HepG2 (cell line): ENCODE results near the gene CDK5RAP1.

Experiments
- JUN ChIP-seq: sonication (generic); formaldehyde crosslinking; IDR thresholded peaks from 2 replicates; pipeline ENCODE4 v1.4.0; 2020; ENCODE audit warnings: mild to moderate bottlenecking, missing genetic modification reagents
- JUNB ChIP-seq: sonication (generic); formaldehyde crosslinking; IDR thresholded peaks from 2 replicates; pipeline ENCODE4 v1.8.0; 2022; ENCODE audit warnings: missing genetic modification reagents, mild to moderate bottlenecking, borderline replicate concordance
- POLR2A ChIP-seq, 2 experiments: IDR thresholded peaks; 2 replicates each; pipeline ENCODE4 v1.6.1; 2011; ENCODE audit warnings: low read depth in 2 of 2, low read length in 2 of 2, mild to moderate bottlenecking in 1 of 2, moderate library complexity in 1 of 2; ENCODE audit not compliant: insufficient read depth in 1 of 2
- TCF12 ChIP-seq, 2 experiments: fragments of 450-650 bp in 1 of 2; sonication (generic) in 1 of 2; formaldehyde crosslinking in 1 of 2; IDR thresholded peaks; 2 replicates each; pipeline versions ENCODE4 v1.6.1 to v1.8.0; 2017 to 2022; ENCODE audit warnings: antibody characterized with exemption in 1 of 2, mild to moderate bottlenecking in 1 of 2, missing genetic modification reagents in 1 of 2, moderate library complexity in 1 of 2
- ZNF691 ChIP-seq: sonication (generic); formaldehyde crosslinking; IDR thresholded peaks from 2 replicates; pipeline ENCODE4 v1.4.0; 2020; ENCODE audit warnings: missing genetic modification reagents, low read depth, mild to moderate bottlenecking, borderline replicate concordance
- TF ChIP-seq, protein P1 (sequence below): sonication (generic); formaldehyde crosslinking; IDR thresholded peaks from 2 replicates; pipeline ENCODE4 v1.4.0; 2020; ENCODE audit warnings: missing genetic modification reagents
- TF ChIP-seq, protein P2 (sequence below): fragments of 450-650 bp; IDR thresholded peaks from 2 replicates; pipeline ENCODE4 v1.6.1; 2017; ENCODE audit warnings: mild to moderate bottlenecking
- TF ChIP-seq, protein P3 (sequence below): IDR thresholded peaks from 2 replicates; pipeline ENCODE4 v1.6.1; 2012; ENCODE audit warnings: inconsistent platforms

DNA sequence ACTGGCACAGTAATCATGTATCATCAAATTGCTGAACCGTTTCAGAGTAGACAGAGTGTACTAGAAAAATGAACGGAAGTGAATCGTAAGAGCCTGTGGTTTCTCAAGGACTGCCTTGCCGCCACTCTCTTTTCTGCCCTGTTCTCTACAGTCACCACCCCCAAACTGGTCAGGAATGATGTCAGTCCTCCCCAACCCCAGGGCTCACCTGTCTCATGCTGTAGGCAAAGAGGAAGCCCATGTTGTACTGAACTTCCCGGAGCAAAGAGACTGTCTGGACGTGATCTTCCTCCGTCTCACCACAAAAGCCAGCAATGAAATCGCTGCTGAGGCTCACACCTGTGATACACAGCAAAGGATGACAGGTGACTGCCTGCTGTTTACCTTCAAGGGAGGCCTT is 31.0 kb downstream of the CDK5RAP1 start:
- TF ChIP-seq POLR2A (IDR thresholded peaks at IDR 0.05; ENCODE audit: insufficient read depth in 1 of 2, low read depth in 2 of 2, low read length in 2 of 2) = no peak
- no peak for TF ChIP-seq ZNF691 (CRISPR knock-in tag)
- no peak for TF ChIP-seq JUN (CRISPR knock-in tag)
- TF ChIP-seq JUNB (CRISPR knock-in tag) = no peak
- TF ChIP-seq, protein P1, sequence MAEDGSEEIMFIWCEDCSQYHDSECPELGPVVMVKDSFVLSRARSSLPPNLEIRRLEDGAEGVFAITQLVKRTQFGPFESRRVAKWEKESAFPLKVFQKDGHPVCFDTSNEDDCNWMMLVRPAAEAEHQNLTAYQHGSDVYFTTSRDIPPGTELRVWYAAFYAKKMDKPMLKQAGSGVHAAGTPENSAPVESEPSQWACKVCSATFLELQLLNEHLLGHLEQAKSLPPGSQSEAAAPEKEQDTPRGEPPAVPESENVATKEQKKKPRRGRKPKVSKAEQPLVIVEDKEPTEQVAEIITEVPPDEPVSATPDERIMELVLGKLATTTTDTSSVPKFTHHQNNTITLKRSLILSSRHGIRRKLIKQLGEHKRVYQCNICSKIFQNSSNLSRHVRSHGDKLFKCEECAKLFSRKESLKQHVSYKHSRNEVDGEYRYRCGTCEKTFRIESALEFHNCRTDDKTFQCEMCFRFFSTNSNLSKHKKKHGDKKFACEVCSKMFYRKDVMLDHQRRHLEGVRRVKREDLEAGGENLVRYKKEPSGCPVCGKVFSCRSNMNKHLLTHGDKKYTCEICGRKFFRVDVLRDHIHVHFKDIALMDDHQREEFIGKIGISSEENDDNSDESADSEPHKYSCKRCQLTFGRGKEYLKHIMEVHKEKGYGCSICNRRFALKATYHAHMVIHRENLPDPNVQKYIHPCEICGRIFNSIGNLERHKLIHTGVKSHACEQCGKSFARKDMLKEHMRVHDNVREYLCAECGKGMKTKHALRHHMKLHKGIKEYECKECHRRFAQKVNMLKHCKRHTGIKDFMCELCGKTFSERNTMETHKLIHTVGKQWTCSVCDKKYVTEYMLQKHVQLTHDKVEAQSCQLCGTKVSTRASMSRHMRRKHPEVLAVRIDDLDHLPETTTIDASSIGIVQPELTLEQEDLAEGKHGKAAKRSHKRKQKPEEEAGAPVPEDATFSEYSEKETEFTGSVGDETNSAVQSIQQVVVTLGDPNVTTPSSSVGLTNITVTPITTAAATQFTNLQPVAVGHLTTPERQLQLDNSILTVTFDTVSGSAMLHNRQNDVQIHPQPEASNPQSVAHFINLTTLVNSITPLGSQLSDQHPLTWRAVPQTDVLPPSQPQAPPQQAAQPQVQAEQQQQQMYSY (CRISPR knock-in tag) = no peak
- TF ChIP-seq, protein P2, sequence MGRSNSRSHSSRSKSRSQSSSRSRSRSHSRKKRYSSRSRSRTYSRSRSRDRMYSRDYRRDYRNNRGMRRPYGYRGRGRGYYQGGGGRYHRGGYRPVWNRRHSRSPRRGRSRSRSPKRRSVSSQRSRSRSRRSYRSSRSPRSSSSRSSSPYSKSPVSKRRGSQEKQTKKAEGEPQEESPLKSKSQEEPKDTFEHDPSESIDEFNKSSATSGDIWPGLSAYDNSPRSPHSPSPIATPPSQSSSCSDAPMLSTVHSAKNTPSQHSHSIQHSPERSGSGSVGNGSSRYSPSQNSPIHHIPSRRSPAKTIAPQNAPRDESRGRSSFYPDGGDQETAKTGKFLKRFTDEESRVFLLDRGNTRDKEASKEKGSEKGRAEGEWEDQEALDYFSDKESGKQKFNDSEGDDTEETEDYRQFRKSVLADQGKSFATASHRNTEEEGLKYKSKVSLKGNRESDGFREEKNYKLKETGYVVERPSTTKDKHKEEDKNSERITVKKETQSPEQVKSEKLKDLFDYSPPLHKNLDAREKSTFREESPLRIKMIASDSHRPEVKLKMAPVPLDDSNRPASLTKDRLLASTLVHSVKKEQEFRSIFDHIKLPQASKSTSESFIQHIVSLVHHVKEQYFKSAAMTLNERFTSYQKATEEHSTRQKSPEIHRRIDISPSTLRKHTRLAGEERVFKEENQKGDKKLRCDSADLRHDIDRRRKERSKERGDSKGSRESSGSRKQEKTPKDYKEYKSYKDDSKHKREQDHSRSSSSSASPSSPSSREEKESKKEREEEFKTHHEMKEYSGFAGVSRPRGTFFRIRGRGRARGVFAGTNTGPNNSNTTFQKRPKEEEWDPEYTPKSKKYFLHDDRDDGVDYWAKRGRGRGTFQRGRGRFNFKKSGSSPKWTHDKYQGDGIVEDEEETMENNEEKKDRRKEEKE = no peak
- no peak for TF ChIP-seq TCF12 (IDR thresholded peaks at IDR 0.05)
- TF ChIP-seq TCF12 (CRISPR knock-in tag; IDR thresholded peaks at IDR 0.05) = no peak
- TF ChIP-seq, protein P3, sequence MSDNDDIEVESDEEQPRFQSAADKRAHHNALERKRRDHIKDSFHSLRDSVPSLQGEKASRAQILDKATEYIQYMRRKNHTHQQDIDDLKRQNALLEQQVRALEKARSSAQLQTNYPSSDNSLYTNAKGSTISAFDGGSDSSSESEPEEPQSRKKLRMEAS = no peak
